Astrocyte of the spinal cord (primary cell): Measurements from ENCODE around the gene ZNF76.

Experiments
- DNase-seq: peaks from one replicate; pipeline ENCODE4 v3.0.0; 2011; ENCODE audit warnings: low read depth, low spot score
- H3K4me3 ChIP-seq: 2 replicates; pipeline ENCODE4 v1.5.1; 2011; ENCODE audit warnings: low read depth, mild to moderate bottlenecking, low read length, moderate library complexity
- in situ Hi-C: cut with HindIII; loops from 2 replicates; pipeline ENCODE4 v1.10.0; 2017; ENCODE audit warnings: low sequenced_read_pairs
- TF ChIP-seq, protein P1 (sequence below): IDR thresholded peaks from 2 replicates; pipeline ENCODE4 v1.5.1; 2012; ENCODE audit warnings: low read depth, mild to moderate bottlenecking, low read length, inconsistent platforms

The ZNF76 gene

DNA sequence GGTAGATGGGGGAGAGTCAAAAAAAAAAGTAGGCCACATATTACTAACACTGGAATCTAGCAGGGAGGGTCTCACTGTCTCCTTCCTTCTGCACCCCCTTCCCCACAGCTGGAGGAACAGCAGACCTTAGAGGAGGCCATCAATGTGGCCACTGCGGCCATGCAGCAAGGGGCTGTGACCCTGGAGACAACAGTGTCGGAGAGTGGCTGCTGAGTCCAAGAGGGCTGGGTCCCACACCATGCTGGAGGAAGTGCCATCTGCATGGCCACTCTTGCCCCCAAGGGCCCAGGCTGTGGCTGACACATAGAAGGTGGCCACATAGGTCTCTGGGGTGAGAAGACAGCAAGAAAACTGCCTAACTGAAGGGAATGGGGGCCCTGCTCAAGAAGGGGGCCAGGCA, 35.5 kb downstream of the ZNF76 start:
- DNase-seq = no peak
- H3K4me3 ChIP-seq = no peak overlapping the region

DNA sequence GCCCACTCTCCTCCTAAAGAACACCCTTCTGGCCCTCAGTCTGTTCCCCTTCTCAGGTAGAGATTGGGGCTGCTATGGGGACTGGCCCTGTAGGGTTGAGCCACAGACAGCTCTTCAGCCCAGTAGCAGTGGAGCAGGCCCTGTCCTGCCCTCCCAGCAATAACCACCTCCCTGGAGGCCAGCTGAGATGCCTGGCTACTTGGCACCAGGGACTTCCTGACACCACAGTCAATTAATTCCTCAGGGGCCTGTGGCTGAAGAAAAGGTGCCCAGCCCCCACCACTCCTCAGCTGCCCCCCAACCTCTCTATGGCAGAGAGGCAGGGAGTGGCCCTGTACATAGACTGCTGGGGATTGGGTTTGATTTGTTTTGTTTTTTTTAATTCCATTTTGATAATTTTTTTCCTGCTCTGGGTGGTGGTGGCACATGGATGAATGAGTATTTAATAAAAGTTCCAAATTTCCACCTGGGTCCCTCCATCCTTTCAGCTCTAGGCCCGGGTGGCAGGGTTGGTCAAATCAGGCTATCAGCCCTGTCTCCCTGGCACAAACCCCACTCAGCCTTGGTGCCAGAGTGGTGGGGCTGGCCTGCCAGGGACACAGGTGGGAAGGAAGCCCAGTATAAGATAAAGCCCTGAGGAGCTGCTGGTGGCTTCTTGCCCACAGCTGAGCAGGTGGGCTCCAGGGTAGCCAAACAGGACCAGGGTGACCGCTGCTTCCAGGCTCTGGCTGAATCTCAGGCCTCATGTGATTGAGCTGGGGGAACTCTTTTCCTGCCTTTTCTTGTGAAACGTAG, 36.2 kb downstream of the ZNF76 start:
- TF ChIP-seq, protein P1, sequence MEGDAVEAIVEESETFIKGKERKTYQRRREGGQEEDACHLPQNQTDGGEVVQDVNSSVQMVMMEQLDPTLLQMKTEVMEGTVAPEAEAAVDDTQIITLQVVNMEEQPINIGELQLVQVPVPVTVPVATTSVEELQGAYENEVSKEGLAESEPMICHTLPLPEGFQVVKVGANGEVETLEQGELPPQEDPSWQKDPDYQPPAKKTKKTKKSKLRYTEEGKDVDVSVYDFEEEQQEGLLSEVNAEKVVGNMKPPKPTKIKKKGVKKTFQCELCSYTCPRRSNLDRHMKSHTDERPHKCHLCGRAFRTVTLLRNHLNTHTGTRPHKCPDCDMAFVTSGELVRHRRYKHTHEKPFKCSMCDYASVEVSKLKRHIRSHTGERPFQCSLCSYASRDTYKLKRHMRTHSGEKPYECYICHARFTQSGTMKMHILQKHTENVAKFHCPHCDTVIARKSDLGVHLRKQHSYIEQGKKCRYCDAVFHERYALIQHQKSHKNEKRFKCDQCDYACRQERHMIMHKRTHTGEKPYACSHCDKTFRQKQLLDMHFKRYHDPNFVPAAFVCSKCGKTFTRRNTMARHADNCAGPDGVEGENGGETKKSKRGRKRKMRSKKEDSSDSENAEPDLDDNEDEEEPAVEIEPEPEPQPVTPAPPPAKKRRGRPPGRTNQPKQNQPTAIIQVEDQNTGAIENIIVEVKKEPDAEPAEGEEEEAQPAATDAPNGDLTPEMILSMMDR = no peak
- no peak overlapping the region for H3K4me3 ChIP-seq
- no peak for DNase-seq
- in situ Hi-C loops = no loop called here

More for the DNA sequence above, 35.5 kb downstream of the ZNF76 start:
- TF ChIP-seq, protein P1 = no peak
- in situ Hi-C loops = no loop called here

DNA sequence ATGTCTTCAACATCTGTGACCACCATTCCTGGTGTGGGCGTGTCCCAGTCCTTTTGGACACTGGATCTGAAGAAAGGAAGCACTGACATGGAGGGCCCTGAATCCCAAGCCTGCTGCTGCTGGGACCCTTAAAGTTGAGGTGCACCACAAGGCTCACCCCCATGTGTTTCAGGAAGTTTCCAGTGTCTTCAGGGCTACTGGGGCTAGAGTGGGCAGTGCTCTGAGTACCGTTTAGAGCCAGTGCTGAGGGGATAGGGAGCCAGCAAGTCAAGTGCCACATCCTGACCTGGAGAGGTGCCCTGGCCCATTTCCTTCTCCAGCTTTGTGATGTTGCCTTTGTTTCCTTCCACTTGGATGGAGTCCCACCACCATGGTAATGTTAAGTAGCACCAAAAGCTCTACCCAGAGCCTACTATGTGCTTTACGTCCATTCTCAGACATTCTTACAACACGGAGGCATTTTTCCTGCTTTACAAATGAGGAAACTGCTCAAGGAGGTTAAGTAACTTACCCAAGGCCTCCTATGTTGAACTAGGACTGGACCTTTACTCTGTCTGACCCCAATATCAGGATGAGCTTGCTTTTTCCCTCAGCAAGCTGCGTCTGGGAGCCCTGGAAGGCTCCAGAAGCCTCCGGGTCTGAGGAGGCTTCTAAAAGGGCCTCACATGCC, 37.5 kb downstream of the ZNF76 start:
- in situ Hi-C loops = no loop called here
- no peak for DNase-seq
- no peak overlapping the region for H3K4me3 ChIP-seq
- TF ChIP-seq, protein P1 = no peak

DNA sequence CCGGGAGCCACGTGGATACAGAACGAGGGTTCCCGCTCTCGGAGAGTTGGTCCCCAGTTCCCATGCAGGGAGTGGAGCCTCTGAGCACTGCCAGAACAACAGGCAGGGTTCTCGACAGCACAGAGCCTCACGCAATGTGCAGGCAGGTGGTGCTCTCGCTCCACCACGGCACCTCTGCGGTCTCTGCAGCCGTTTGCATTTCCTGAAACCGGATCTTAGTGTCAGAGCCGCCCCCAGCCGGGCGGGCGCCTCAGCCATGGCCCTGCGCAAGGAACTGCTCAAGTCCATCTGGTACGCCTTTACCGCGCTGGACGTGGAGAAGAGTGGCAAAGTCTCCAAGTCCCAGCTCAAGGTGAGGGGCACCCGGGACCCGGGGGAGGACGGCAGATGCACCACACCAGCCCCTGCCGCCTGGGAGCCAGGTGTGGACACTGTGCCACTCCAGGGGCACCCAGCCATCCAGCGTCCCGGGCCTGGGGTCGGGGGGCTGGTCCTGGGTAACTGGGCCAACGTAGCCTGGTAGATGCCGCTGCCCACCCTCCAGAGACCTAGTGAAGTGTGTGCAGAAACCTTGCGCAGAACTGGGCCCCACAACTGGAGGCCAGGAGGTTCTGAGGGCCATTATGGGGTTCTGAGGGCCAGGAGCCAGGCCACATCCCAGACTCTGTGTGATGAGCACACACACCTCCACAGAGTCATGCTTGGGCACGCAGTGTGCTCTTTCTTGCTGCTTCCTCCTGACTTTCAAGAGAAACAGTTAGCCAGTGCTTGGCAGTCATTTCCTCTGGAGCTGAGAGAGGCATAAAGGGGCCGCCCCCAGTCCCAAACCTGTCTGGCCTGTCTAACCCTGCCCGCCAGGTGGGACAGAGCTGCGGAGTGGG, 38.3 kb downstream of the ZNF76 start, which contains the start of gene DEF6:
TSS of gene DEF6 (plus strand) at position 218 of the 881 bp plus-strand sequence. CDS start at position 257, 39 bp downstream.
- peak within 1 kb of the TSS; percentile 12 for H3K4me3 ChIP-seq
- peak; percentile 83 for DNase-seq
- in situ Hi-C loops = no loop called here
- TF ChIP-seq, protein P1 = peak; percentile 81

DNA sequence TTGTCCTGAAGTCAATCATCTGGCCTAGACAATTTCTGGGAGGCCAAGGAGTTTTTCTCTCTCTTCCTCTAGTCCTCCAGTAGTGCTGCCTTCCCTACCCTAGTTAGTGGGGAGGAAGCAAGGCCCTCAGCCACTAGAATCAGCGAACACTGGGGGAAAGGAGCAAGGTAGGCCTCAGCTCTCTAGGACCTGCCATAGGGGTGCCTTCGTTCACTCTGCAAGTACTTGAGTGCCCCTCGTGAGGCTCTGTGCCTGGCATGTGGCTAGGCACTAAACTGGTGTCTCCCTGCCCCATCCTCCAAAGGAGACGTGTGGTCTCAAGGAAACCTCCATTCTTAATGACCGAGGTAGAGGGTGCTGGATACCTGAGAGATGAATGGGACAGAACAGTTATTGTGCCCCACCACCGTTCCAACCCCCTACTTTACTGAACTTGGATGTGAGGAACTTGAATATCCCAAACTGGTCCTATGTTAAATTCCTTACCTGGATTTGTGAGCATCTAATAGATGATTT, 39.1 kb downstream of the ZNF76 start:
- in situ Hi-C loops = no loop called here
- TF ChIP-seq, protein P1 = no peak
- H3K4me3 ChIP-seq = no peak overlapping the region
- DNase-seq = no peak

DNA sequence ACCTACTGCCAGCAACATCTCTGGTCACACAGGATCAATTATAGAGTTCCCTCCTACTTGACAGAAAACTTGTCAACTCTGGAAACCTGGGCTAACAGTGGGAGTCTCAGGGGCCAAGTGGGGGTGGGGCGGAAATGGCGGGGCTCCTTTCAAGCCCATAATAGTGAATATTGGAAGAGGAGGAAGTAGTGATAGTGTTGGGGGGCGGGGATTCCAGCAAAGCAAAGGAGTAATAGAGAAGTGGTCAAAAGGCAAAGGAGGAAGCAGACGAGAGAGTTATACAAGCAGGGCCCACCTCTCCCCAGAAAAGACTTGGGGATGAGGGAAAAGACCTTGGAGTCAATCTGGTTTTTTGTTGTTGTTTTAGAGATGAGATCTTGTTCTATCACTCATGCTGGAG, 40.1 kb downstream of the ZNF76 start:
- H3K4me3 ChIP-seq = no peak overlapping the region
- TF ChIP-seq, protein P1 = no peak
- in situ Hi-C loops = no loop called here
- no peak for DNase-seq
